GM21717 (cell line): Measurements from ENCODE around the gene NFIA.
A peak's percentile ranks its signal among the peaks of the same experiment; 100 is the strongest.

Source experiments
- ATAC-seq: cut with Tn5 transposase; IDR thresholded peaks from one replicate; pipeline ENCODE4 v1.9.1; 2021; ENCODE audit warnings: mild to moderate bottlenecking, moderate library complexity; ENCODE audit not compliant: unreplicated experiment

Gene NFIA

GRCh38 chr1:61441723-61442262 lies 359.4 kb downstream of the NFIA start:
- no peak for ATAC-seq

GRCh38 chr1:61442544-61442943 lies 360.2 kb downstream of the NFIA start:
- ATAC-seq = no peak

GRCh38 chr1:61444288-61444687 lies 361.9 kb downstream of the NFIA start:
- no peak for ATAC-seq

GRCh38 chr1:61445269-61445825 lies 363.0 kb downstream of the NFIA start:
- no peak for ATAC-seq

GRCh38 chr1:61446531-61446991 lies 364.2 kb downstream of the NFIA start:
- ATAC-seq = no peak

- ATAC-seq = no peak
These were observed 365.0 kb downstream of the NFIA start for GRCh38 chr1:61447106-61447967.

GRCh38 chr1:61447968-61448430 lies 365.6 kb downstream of the NFIA start:
- ATAC-seq = no peak

- ATAC-seq = no peak
These were observed 366.6 kb downstream of the NFIA start for GRCh38 chr1:61448914-61449313.

- no peak for ATAC-seq
These were observed 367.0 kb downstream of the NFIA start for GRCh38 chr1:61449410-61449809.

- ATAC-seq = no peak
These were observed 368.1 kb downstream of the NFIA start for GRCh38 chr1:61450454-61450853.

- no peak for ATAC-seq
These were observed 368.7 kb downstream of the NFIA start for GRCh38 chr1:61450872-61451571.

- no peak for ATAC-seq
These were observed 369.2 kb downstream of the NFIA start for GRCh38 chr1:61451572-61451968.

GRCh38 chr1:61452176-61453035 lies 370.0 kb downstream of the NFIA start:
- no peak for ATAC-seq

- peak; percentile 93 for ATAC-seq
These were observed 371.0 kb downstream of the NFIA start for GRCh38 chr1:61453111-61453961.

GRCh38 chr1:61455400-61455799 lies 373.0 kb downstream of the NFIA start:
- ATAC-seq = no peak

- ATAC-seq = no peak
These were observed 375.2 kb downstream of the NFIA start for GRCh38 chr1:61457526-61458040.

- no peak for ATAC-seq
These were observed 377.0 kb downstream of the NFIA start for GRCh38 chr1:61459345-61459744.

GRCh38 chr1:61460191-61460590 lies 377.8 kb downstream of the NFIA start:
- ATAC-seq = no peak
